GM18508 (cell line): ENCODE measurements around the gene POU4F3.

Experiments used
- ATAC-seq: cut with Tn5 transposase; IDR thresholded peaks from one replicate; pipeline ENCODE4 v1.9.1; 2021; ENCODE audit warnings: moderate number of reproducible peaks; ENCODE audit not compliant: insufficient read depth, unreplicated experiment

POU4F3 gene

GRCh38 chr5:146388386-146388785, 49.7 kb downstream of the POU4F3 start:
- no peak for ATAC-seq

DNA sequence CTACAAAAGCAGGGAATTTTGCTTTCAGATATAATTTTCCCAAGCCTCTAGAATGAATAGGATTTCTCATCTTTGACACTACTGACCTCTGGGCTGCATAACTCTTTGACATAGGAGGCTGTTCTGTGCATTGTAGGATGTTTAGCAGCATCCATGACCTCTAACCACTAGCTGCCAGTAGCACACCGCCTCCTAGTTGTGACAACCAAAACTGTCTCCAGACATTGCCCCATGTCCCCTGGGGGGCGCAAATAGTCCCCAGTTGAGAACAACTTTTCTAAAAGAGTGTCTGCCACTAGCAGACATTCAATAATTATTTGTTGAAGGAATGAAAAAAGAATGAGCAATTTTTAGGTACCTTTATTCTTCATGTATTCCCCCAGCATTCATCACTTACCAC, 51.8 kb downstream of the POU4F3 start:
- ATAC-seq, result no peak
